ENCODE data around the gene WDR91.

WDR91 gene

DNA sequence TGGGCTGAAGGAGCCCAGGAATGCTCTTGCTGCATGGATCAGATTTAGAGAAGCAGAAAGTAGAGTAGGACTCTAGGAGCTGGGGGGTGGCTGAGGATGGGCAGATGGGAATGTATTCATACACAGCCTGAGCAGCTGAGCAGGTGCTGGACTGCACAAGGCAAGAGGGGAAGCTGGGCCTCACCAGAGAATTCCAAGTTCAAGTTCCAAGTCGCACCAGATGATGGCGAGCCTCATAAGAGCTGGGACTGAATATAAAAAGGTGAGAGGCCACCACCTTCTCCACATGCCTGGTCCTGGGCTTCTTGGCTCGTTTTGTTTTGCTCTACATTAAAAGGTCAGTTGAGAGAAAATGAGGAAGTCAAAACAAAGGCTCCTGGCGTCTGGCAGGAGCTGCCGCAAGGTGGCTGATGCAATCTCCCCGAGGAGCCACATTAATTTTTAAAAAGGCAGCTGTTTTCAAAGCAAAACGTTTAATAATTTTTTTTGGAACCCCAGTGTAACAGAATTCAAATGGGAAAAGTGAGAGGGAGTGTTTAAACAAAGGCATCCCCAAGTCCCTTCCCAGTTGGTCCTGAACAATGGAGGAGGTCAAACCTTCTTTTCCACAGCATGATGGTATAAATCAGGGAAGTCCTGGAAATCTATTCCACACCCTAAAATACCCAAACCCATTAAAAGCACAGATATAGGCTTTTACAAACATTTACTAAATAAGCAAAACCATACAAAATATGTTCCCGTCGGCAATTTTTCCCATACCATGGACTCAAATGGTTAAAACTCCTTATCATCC, 50.3 kb downstream of the WDR91 start:
- DNase-seq (ENCODE audit: low read depth) = no peak

DNA sequence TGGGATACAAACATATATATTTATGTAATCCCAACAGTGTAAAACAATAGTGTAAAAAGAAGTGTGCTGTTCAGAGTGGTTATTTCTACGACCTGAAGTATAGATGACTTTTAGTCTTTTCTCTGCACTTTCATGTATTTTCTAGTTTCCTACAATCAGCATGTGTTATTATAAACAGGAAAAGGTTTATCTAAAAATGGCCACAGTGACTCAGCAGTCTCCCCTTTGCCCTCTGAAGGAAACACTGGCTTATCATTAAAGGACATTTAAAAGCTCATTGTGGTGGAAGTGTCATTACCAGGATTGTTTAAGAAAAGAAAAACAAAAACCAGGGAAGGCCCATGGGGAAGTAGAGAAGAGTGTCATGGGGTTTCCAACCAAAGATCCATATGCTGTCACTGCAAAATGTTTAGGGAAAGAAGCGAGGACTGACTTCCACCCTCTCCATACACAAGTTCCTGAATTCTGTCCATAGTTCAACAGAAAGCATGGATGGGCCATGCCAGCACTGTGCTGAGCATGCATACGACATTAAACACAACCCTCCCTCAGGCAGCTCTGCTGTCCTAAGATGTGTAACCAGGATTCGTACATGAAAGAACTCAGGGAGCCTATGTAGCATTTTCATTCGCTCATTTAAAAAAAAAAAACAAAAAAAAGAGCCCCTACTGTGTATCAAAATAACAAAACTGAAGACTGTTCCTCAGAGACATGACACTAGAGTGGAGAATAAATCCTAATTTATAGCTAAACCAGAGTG, 51.0 kb downstream of the WDR91 start:
- DNase-seq (ENCODE audit: low read depth) = no peak

DNA sequence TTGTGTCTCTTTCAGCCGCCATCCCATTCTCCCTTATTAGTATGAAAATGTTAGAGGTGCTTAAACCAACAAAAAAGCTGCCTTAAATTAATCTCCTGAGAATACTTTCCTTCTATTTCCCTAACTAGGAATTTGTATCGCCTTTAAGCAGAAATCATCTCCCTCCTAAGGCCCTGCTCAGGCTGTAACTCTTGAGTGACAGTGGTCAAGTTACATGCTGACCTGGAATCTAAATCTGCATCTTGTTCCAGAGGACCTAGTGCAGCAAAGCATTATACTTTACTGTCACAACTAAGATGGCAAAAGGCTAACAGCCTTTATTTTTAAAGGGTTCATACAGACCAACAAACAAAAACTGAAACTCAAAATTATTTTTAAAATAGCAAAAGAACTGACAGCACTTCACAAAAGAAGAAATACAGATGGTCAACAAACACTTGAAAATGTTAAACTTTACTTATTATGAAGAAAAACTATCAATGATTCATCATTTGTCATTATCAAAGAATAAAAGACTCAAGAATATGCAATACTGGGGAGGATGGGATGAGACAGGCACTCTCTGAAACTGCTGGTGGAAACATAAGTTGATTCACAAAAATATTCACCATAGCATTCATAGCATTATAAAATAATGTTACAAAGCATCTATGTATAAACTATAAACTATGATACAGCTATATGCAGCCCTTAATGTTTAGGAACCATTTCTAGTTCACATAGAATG, 51.8 kb downstream of the WDR91 start:
- DNase-seq (ENCODE audit: low read depth) = no peak

- DNase-seq (ENCODE audit: low read depth) = no peak
These were observed 52.5 kb downstream of the WDR91 start for GRCh38 chr7:135158874-135159273.

GRCh38 chr7:135158141-135158655, 53.1 kb downstream of the WDR91 start:
- DNase-seq (ENCODE audit: low read depth) = no peak

GRCh38 chr7:135156290-135156689, 55.0 kb downstream of the WDR91 start:
- no peak for DNase-seq (ENCODE audit: low read depth)

GRCh38 chr7:135154734-135155133, 56.6 kb downstream of the WDR91 start:
- DNase-seq (ENCODE audit: low read depth) = no peak

DNA sequence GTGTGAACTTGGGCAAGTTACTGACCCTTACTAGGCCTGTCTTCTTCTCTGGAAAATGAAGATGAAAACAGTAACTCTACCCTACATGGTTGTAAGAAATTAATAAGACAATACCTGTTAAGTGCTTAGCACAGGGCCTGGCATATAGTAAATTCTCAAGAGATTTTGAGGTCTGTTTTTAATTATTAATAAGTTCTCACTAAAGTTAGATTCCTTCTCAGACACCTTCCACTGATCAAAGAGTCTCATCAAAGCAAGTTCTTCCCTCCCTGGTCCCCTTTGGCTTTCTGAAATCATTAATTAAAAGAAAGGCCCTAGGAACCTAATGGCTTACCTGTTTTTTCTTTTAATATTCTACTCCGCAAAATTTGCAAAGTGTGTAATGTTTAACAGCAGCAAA, 58.9 kb downstream of the WDR91 start:
- no peak for DNase-seq (ENCODE audit: low read depth)

- no peak for DNase-seq (ENCODE audit: low read depth)
These were observed 59.8 kb downstream of the WDR91 start for GRCh38 chr7:135151533-135151932.

DNA sequence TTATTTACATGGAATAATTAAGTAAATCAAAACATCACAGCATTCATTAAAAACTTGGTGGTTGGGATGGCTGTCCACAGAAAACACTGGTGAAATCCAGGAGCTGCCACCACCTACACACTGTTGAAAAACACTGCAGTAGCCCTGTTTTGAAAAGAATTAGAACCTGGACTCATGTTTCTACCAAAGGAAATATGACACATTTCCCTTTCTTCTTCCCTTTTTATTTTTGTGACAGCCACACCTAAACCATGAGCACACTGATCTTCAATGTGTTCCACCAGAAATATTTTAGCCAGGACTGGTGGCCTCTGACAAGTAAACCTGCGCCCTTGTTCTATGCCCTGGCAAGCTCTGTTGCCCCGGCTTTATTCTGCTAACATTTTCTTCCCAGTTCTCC, 60.2 kb downstream of the WDR91 start:
- DNase-seq (ENCODE audit: low read depth) = no peak

GRCh38 chr7:135150072-135150782, 61.1 kb downstream of the WDR91 start:
- DNase-seq (ENCODE audit: low read depth) = no peak

- no peak for DNase-seq (ENCODE audit: low read depth)
These were observed 63.2 kb downstream of the WDR91 start, which contains the start of gene TMEM140 for GRCh38 chr7:135147899-135148721. Gene TMEM140, plus strand, starts transcription at chr7:135148072. Its CDS starts 16,370 bp downstream, at chr7:135164442.

- no peak for DNase-seq (ENCODE audit: low read depth)
These were observed 63.9 kb downstream of the WDR91 start for GRCh38 chr7:135147341-135147898.

DNA sequence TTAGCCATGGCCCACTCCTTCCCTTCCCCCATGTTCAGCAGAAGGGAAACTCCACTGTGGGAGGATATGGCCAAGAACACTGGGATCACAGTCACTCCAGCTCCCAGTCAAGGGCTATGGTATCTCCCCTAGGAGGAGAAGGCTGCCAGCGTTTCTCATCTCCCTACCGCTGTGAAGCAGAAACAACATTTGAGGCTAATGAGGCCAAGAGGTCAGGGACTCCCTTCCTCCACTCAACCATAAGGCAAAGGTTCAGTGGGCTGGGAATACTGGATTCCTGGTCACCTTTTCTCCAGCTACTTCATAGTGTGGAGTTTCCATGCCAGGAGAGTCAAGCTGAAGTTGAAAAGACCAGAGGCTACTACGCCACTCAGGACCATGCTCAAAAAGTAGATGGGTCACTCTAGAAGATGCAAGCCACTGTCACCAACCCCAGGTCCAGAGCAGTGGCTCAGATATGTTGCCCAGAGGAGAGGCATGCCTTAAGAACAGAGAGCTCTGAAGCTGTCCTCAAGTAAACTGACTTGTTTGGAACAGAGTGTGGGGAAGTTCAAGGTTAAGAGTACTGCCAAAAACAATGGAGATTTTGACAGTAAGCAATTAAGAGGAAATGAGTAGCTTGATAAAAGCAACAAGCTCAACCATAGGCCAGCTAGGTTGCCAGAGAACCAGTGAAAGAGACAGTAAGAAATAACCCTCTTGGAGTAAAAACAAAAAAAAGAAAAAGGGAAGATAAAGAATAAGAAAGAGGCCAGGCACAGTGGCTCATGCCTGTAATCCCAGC, 67.2 kb downstream of the WDR91 start:
- DNase-seq (ENCODE audit: low read depth) = no peak

All from stimulated activated CD8-positive, alpha-beta memory T cell treated with anti-CD3 and anti-CD28 coated beads, Interleukin-12 subunit alpha, Interleukin-12 subunit beta, amount 100 ng/mL, for 1 hour (primary cell).